ENCODE results near the gene RAB5B.

RAB5B gene

GRCh38 chr12:56031987-56032386 is 58.1 kb downstream of the RAB5B start:
- H3K9me2 ChIP-seq (replicated peaks; ENCODE audit: insufficient read depth, low read length), result no peaks in the 10 kb centered on the region
- H3K9me3 ChIP-seq (replicated peaks; ENCODE audit: insufficient read depth, low read length), result no peaks in the 10 kb centered on the region
- H4K20me1 ChIP-seq (ENCODE audit: insufficient read depth, low read length), result no peaks in the 10 kb centered on the region
- H3K27ac ChIP-seq (ENCODE audit: low read length), result no peak overlapping the region
- H3K4me2 ChIP-seq (ENCODE audit: low read depth, low read length), result no peak overlapping the region
- no peak for DNase-seq
- TF ChIP-seq CTCF (IDR thresholded peaks at IDR 0.05; ENCODE audit: low read length) (no peak), EZH2phosphoT487 (IDR thresholded peaks at IDR 0.05; ENCODE audit: low read length) (no peak), EZH2 (optimal IDR thresholded peaks at IDR 0.05; ENCODE audit: low read depth, low read length) (no peak)
- H2AFZ ChIP-seq (ENCODE audit: low read length), result no peak overlapping the region
- H3K4me3 ChIP-seq (ENCODE audit: low read length), result no peak overlapping the region
- no peaks in the 10 kb centered on the region for H3K4me1 ChIP-seq (ENCODE audit: low read length)
- H3K79me2 ChIP-seq (ENCODE audit: low read length), result no peaks in the 10 kb centered on the region
- no peak overlapping the region for H3K9ac ChIP-seq (ENCODE audit: low read length)
- no peaks in the 10 kb centered on the region for H3K27me3 ChIP-seq (replicated peaks; ENCODE audit: insufficient read depth, low read length)
- H3F3A ChIP-seq (ENCODE audit: insufficient read depth, low read length), result no peaks in the 10 kb centered on the region
- H3K36me3 ChIP-seq (replicated peaks; ENCODE audit: insufficient read depth, low read length), result no peaks in the 10 kb centered on the region

GRCh38 chr12:56034586-56035332 is 60.9 kb downstream of the RAB5B start:
- Histone ChIP-seq H3K27me3 (replicated peaks; ENCODE audit: insufficient read depth, low read length) (no peaks in the 10 kb centered on the region), H3K4me3 (ENCODE audit: low read length) (no peak overlapping the region), H2AFZ (ENCODE audit: low read length) (no peak overlapping the region), H3K4me2 (ENCODE audit: low read depth, low read length) (no peak overlapping the region), H3K4me1 (ENCODE audit: low read length) (no peaks in the 10 kb centered on the region), H3K27ac (ENCODE audit: low read length) (no peak overlapping the region), H4K20me1 (ENCODE audit: insufficient read depth, low read length) (no peaks in the 10 kb centered on the region), H3F3A (ENCODE audit: insufficient read depth, low read length) (no peaks in the 10 kb centered on the region), H3K79me2 (ENCODE audit: low read length) (no peaks in the 10 kb centered on the region), H3K9me2 (replicated peaks; ENCODE audit: insufficient read depth, low read length) (no peaks in the 10 kb centered on the region), H3K9ac (ENCODE audit: low read length) (no peak overlapping the region), H3K9me3 (replicated peaks; ENCODE audit: insufficient read depth, low read length) (no peaks in the 10 kb centered on the region), H3K36me3 (replicated peaks; ENCODE audit: insufficient read depth, low read length) (no peaks in the 10 kb centered on the region)
- TF ChIP-seq EZH2 (optimal IDR thresholded peaks at IDR 0.05; ENCODE audit: low read depth, low read length) (no peak), CTCF (IDR thresholded peaks at IDR 0.05; ENCODE audit: low read length) (no peak), EZH2phosphoT487 (IDR thresholded peaks at IDR 0.05; ENCODE audit: low read length) (no peak)
- DNase-seq, result no peak

- H3K9ac ChIP-seq (ENCODE audit: low read length), result no peak overlapping the region
Observed at GRCh38 chr12:56037161-56037560, 63.3 kb downstream of the RAB5B start.

More at GRCh38 chr12:56037161-56037560, 63.3 kb downstream of the RAB5B start:
- H3K27ac ChIP-seq (ENCODE audit: low read length), result no peak overlapping the region
- no peak overlapping the region for H3K4me2 ChIP-seq (ENCODE audit: low read depth, low read length)
- no peaks in the 10 kb centered on the region for H3K9me2 ChIP-seq (replicated peaks; ENCODE audit: insufficient read depth, low read length)
- TF ChIP-seq EZH2 (optimal IDR thresholded peaks at IDR 0.05; ENCODE audit: low read depth, low read length) (no peak), CTCF (IDR thresholded peaks at IDR 0.05; ENCODE audit: low read length) (no peak), EZH2phosphoT487 (IDR thresholded peaks at IDR 0.05; ENCODE audit: low read length) (no peak)
- peaks cover 4% of the 10 kb centered on the region for H3K79me2 ChIP-seq (ENCODE audit: low read length)
- no peaks in the 10 kb centered on the region for H3K27me3 ChIP-seq (replicated peaks; ENCODE audit: insufficient read depth, low read length)
- H3K9me3 ChIP-seq (replicated peaks; ENCODE audit: insufficient read depth, low read length), result no peaks in the 10 kb centered on the region
- no peaks in the 10 kb centered on the region for H4K20me1 ChIP-seq (ENCODE audit: insufficient read depth, low read length)
- no peak for DNase-seq
- no peak overlapping the region for H2AFZ ChIP-seq (ENCODE audit: low read length)
- no peak overlapping the region for H3K4me3 ChIP-seq (ENCODE audit: low read length)
- no peaks in the 10 kb centered on the region for H3K36me3 ChIP-seq (replicated peaks; ENCODE audit: insufficient read depth, low read length)
- H3K4me1 ChIP-seq (ENCODE audit: low read length), result no peaks in the 10 kb centered on the region
- H3F3A ChIP-seq (ENCODE audit: insufficient read depth, low read length), result peaks cover 4% of the 10 kb centered on the region; the same call in 1 of the 2 replicates
